ENCODE results near the gene CNOT4. TPM values are rescaled to one million over a fixed set of nuclear protein-coding genes. Genes with fewer than 3 reads are reported as not detected.

CNOT4 gene
- total and polyA plus RNA-seq, 2 of the 13 experiments (the other 11 are each of a cell fraction or from before 2014, with no cell fraction given) = 7.4 to 8.4 TPM

DNA sequence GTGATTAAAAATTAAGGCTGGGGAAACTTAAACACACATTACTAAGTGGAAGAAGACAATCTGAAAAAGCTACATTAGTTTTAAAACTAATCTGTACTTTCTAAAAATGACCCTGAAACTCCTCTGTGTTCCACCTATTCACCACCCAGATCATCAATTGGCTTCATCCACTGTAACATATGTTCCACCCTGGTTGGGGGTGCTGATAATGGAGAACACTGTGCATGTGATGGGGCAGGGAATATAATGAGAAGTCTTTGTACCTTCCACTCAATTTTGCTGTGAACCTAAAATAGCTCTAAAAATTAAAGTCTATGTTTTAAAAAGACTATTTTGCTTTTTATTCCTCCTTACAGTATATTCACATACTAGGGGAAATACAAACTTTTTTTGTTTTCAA lies 132.7 kb downstream of the CNOT4 start:
- Histone ChIP-seq H3K36me3 (replicated peaks in 1 of 2; ENCODE audit: control insufficient read depth in 1 of 2, insufficient read depth in 2 of 2, low read length in 2 of 2) (no peaks in the 10 kb centered on the region; a peak in 2 of 5 replicates), H2AFZ (ENCODE audit: low read length) (no peak overlapping the region), H3K9ac (ENCODE audit: insufficient read depth, low read depth, low read length) (no peak overlapping the region), H3K27me3 (ENCODE audit: control insufficient read depth in 1 of 2, insufficient read depth in 2 of 2, low read length in 2 of 2) (no peaks in the 10 kb centered on the region), H4K20me1 (ENCODE audit: insufficient read depth, low read length) (no peaks in the 10 kb centered on the region), H3K27ac (ENCODE audit: extremely low read length, insufficient read depth, low read length) (no peak overlapping the region), H3K79me2 (ENCODE audit: insufficient read depth, low read length) (no peaks in the 10 kb centered on the region), H3K4me3 (replicated peaks in 1 of 3; ENCODE audit: insufficient read depth in 1 of 3, low read depth in 2 of 3, low read length in 3 of 3) (no peak overlapping the region), H3K4me2 (ENCODE audit: low read depth, low read length) (no peak overlapping the region), H3K9me3 (ENCODE audit: low read length) (no peaks in the 10 kb centered on the region), H3K4me1 (ENCODE audit: insufficient read depth, low read length) (peaks cover 11% of the 10 kb centered on the region)
- intact Hi-C loops (cut with micrococcal nuclease; ENCODE audit: unreplicated experiment) (no loop called here), in situ Hi-C loops (cut with HindIII; ENCODE audit: extremely low pct_ligation_motif_present, low pct_unique_long_range_greater_than_20kb) (no loop called here)
- FAIRE-seq (no peak), DNase-seq (ENCODE audit: low spot score) (no peak), ATAC-seq (no peak)
- CTCF ChIA-PET (ENCODE audit: low intra/inter-chr PET ratio, low total read pairs) = no interaction called here
- BruUV-seq (replicated peaks) = no TSS peak
- TF ChIP-seq, protein P1, sequence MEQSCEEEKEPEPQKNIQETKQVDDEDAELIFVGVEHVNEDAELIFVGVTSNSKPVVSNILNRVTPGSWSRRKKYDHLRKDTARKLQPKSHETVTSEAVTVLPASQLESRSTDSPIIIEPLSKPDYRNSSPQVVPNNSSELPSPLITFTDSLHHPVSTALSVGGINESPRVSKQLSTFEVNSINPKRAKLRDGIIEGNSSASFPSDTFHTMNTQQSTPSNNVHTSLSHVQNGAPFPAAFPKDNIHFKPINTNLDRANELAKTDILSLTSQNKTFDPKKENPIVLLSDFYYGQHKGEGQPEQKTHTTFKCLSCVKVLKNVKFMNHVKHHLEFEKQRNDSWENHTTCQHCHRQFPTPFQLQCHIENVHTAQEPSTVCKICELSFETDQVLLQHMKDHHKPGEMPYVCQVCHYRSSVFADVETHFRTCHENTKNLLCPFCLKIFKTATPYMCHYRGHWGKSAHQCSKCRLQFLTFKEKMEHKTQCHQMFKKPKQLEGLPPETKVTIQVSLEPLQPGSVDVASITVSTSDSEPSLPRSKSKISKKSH (CRISPR knock-in tag; IDR thresholded peaks at IDR 0.05; ENCODE audit: borderline replicate concordance) = no peak
- TF ChIP-seq MAF1 (CRISPR knock-in tag; IDR thresholded peaks at IDR 0.05; ENCODE audit: borderline replicate concordance) (no peak), HNF4G (IDR thresholded peaks at IDR 0.05; ENCODE audit: borderline replicate concordance, low read depth, low read length) (no peak), HNF4G (CRISPR knock-in tag; IDR thresholded peaks at IDR 0.05; ENCODE audit: borderline replicate concordance, low read depth) (no peak), ZNF367 (CRISPR knock-in tag; IDR thresholded peaks at IDR 0.05; ENCODE audit: borderline replicate concordance) (no peak), NR2F1 (CRISPR knock-in tag; IDR thresholded peaks at IDR 0.05) (no peak), PHB2 (IDR thresholded peaks at IDR 0.05; ENCODE audit: partially characterized antibody) (no peak), NFKB2 (CRISPR knock-in tag; IDR thresholded peaks at IDR 0.05; ENCODE audit: borderline replicate concordance) (no peak), ZBTB8A (CRISPR knock-in tag; IDR thresholded peaks at IDR 0.05; ENCODE audit: borderline replicate concordance, low read depth) (no peak), ZNF547 (CRISPR knock-in tag; IDR thresholded peaks at IDR 0.05) (no peak)
- TF ChIP-seq, protein P2, sequence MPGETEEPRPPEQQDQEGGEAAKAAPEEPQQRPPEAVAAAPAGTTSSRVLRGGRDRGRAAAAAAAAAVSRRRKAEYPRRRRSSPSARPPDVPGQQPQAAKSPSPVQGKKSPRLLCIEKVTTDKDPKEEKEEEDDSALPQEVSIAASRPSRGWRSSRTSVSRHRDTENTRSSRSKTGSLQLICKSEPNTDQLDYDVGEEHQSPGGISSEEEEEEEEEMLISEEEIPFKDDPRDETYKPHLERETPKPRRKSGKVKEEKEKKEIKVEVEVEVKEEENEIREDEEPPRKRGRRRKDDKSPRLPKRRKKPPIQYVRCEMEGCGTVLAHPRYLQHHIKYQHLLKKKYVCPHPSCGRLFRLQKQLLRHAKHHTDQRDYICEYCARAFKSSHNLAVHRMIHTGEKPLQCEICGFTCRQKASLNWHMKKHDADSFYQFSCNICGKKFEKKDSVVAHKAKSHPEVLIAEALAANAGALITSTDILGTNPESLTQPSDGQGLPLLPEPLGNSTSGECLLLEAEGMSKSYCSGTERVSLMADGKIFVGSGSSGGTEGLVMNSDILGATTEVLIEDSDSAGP (CRISPR knock-in tag; IDR thresholded peaks at IDR 0.05; ENCODE audit: borderline replicate concordance) = no peak
- POLR2A ChIA-PET = no interaction called here

All from HepG2 (cell line).